Measurements from ENCODE around the gene MRPL3.
A peak's percentile ranks its signal among the peaks of the same experiment; 100 is the strongest.
"Not testable (repeated sequence)": the region's sequence is repeated elsewhere in the genome, so short reads cannot be mapped to it uniquely, and the experiment has no call there.

Gene MRPL3

DNA sequence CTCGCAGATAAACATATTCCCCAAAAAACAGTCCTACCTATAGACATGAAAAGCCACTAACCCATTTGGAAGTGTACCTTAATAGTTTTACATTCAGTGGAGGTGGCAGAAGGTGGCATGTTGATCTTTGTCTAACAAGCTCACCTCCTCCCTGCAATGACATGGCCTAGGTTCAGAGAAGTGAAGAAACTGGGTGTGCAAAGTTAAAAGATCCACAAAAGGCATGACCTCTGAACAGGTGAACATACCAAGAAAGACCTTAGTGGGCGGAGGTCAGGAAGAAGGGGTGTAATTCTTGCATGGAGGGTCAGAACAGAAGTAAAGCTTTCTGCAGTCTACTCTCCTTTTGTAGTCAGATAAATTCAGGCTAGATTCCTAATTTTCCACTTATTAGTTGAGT lies 822 bp downstream of the MRPL3 start:
- H3K36me3 ChIP-seq: peaks cover 13 to 32% (median 27%) of the 10 kb centered on the region in 3 donors
- H3K4me1 ChIP-seq: peaks cover 0 to 27% (median 7%) of the 10 kb centered on the region in 4 donors
- DNase-seq: no peak
- peak overlapping the region; percentile 84 to 93 for H3K4me3 ChIP-seq
- H3K27ac ChIP-seq: peak overlapping the region; percentile 74 to 82
- no peaks in the 10 kb centered on the region for H3K27me3 ChIP-seq
- TF ChIP-seq, protein P1, sequence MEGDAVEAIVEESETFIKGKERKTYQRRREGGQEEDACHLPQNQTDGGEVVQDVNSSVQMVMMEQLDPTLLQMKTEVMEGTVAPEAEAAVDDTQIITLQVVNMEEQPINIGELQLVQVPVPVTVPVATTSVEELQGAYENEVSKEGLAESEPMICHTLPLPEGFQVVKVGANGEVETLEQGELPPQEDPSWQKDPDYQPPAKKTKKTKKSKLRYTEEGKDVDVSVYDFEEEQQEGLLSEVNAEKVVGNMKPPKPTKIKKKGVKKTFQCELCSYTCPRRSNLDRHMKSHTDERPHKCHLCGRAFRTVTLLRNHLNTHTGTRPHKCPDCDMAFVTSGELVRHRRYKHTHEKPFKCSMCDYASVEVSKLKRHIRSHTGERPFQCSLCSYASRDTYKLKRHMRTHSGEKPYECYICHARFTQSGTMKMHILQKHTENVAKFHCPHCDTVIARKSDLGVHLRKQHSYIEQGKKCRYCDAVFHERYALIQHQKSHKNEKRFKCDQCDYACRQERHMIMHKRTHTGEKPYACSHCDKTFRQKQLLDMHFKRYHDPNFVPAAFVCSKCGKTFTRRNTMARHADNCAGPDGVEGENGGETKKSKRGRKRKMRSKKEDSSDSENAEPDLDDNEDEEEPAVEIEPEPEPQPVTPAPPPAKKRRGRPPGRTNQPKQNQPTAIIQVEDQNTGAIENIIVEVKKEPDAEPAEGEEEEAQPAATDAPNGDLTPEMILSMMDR (IDR thresholded peaks at IDR 0.05): no peak
- intact Hi-C loops (cut with DNase I; ENCODE audit: low total_unique reads): loop anchor here (5.0 kb wide), 1 partner anchor 120 kb away; the partner anchor contains the start of gene NUDT16
- H3K9me3 ChIP-seq: no peaks in the 10 kb centered on the region

DNA sequence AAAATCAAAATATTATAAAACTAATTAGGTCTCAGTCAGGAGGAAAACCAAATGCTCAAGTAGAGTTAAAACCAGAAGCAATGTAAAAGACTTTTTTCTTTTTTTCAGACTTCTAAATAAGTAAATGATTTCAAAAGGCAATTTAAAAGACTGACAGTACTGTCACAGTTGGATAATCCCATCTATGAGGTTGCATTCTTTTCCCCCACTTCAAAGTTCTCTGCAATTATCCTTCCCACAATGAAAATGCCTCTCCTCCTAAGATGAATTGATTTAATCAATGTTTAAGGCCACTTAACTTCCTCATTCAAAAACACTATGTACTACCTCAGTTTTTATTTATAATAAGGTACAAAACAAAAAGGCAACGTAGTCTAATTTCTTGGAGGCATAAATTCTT lies 8.1 kb downstream of the MRPL3 start:
- no peaks in the 10 kb centered on the region for H3K4me1 ChIP-seq
- H3K36me3 ChIP-seq: peaks cover 41 to 82% (median 59%) of the 10 kb centered on the region in 3 donors
- H3K4me3 ChIP-seq: no peak overlapping the region
- no peaks in the 10 kb centered on the region for H3K9me3 ChIP-seq
- H3K27ac ChIP-seq: no peak overlapping the region
- intact Hi-C loops (cut with DNase I; ENCODE audit: low total_unique reads): no loop called here
- H3K27me3 ChIP-seq: no peaks in the 10 kb centered on the region
- no peak for DNase-seq
- TF ChIP-seq, protein P1 (IDR thresholded peaks at IDR 0.05): no peak

DNA sequence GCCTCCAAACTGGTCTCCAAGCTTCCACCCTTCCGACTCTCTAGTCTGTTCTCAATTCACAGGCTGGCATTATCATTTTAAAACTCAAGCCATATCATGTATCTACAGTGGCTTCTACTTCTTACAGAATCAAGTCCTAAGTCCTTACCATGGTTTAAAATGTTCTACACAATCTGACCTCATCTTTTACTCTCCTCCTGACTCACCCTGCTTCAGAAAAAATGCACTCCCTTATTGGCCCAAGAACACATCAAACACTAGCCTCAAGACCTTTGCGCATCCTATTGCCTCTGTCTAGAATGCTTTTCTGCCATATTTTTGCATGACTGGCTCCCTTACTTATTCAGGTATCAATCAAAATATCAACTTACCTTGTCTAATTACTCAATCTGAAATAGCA lies 11.0 kb downstream of the MRPL3 start:
- Histone ChIP-seq H3K36me3 (peaks cover 49 to 70% (median 57%) of the 10 kb centered on the region in 3 donors), H3K27ac (no peak overlapping the region), H3K4me1 (no peaks in the 10 kb centered on the region), H3K27me3 (no peaks in the 10 kb centered on the region), H3K9me3 (no peaks in the 10 kb centered on the region), H3K4me3 (no peak overlapping the region)
- TF ChIP-seq, protein P1 (IDR thresholded peaks at IDR 0.05): no peak
- intact Hi-C loops (cut with DNase I; ENCODE audit: low total_unique reads): no loop called here
- DNase-seq: no peak

DNA sequence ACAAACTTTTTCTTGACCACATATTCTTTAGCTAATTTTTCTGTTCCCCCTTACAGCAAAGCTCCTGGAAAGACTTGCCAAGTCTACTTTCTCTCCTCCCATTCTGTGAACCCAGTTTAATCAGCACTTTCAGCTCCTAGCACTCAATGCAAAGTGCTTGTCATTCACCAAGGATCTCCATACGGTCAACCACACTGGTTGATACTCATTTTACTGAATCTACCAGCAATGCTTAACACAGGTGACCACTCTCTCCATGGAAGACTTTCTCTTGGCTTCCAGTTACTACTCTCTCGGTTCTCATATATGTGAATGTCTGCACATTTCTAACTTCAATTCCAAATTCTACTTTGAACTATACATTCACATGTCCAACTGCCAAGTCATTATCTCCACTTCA lies 11.7 kb downstream of the MRPL3 start:
- no peaks in the 10 kb centered on the region for H3K4me1 ChIP-seq
- TF ChIP-seq, protein P1 (IDR thresholded peaks at IDR 0.05): no peak
- DNase-seq: no peak
- H3K27me3 ChIP-seq: no peaks in the 10 kb centered on the region
- intact Hi-C loops (cut with DNase I; ENCODE audit: low total_unique reads): no loop called here
- H3K27ac ChIP-seq: no peak overlapping the region
- peaks cover 48 to 63% (median 52%) of the 10 kb centered on the region in 3 donors for H3K36me3 ChIP-seq
- no peaks in the 10 kb centered on the region for H3K9me3 ChIP-seq
- H3K4me3 ChIP-seq: no peak overlapping the region

DNA sequence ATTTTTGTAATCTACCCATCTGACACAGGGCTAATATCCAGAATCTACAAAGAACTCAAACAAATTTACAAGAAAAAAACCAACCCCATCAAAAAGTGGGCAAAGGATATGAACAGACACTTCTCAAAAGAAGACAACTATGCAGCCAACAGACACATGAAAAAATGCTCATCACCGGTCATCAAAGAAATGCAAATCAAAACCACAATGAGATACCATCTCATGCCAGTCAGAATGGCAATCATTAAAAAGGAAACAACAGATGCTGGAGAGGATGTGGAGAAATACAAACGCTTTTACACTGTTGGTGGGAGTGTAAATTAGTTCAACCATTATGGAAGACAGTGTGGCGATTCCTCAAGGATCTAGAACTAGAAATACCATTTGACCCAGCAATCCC lies 16.2 kb downstream of the MRPL3 start:
- intact Hi-C loops (cut with DNase I; ENCODE audit: low total_unique reads): not testable (repeated sequence)

DNA sequence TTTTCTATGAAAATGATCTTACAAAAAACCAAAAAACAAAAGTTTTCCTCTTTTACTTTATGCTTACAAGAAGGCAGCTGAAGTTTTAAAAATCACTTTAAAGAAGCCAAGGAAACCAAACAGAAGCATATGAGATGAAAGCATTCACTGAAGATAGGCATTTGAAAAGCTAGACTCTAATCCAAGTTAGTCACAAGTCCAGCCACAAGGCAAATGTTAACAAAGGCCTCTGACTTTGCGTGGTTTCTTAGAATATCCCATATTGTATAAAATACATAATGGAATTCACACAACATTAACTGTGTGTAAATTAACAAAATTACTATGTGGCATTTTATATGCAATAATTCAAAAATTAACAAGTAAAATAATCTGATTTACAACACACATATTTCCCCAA lies 17.7 kb downstream of the MRPL3 start:
- no peak overlapping the region for H3K4me3 ChIP-seq
- H3K36me3 ChIP-seq: peaks cover 38 to 45% (median 39%) of the 10 kb centered on the region in 3 donors
- TF ChIP-seq, protein P1 (IDR thresholded peaks at IDR 0.05): no peak

More for the DNA sequence above, 16.2 kb downstream of the MRPL3 start:
- H3K27me3 ChIP-seq, H3K4me3 ChIP-seq, H3K9me3 ChIP-seq, H3K4me1 ChIP-seq, DNase-seq, H3K27ac ChIP-seq: not testable (repeated sequence)
- H3K36me3 ChIP-seq: peaks cover 31 to 50% (median 49%) of the 10 kb centered on the region in 3 donors

More for the DNA sequence above, 17.7 kb downstream of the MRPL3 start:
- no peaks in the 10 kb centered on the region for H3K9me3 ChIP-seq
- intact Hi-C loops (cut with DNase I; ENCODE audit: low total_unique reads): no loop called here
- H3K4me1 ChIP-seq: no peaks in the 10 kb centered on the region
- no peaks in the 10 kb centered on the region for H3K27me3 ChIP-seq
- DNase-seq: no peak
- no peak overlapping the region for H3K27ac ChIP-seq
